T47D (cell line): Measurements from ENCODE around the gene CBX3.
A peak's percentile ranks its signal among the peaks of the same experiment; 100 is the strongest.

Source experiments
- DNase-seq, 2 experiments: peaks; one replicate each; pipeline versions ENCODE4 v3.0.0 to v3.0.0-alpha.2; 2011 to 2012; ENCODE audit warnings: low read depth in 1 of 2, low spot score in 1 of 2
- JUND ChIP-seq: IDR thresholded peaks from 2 replicates; pipeline ENCODE4 v1.6.1; 2012; ENCODE audit warnings: low read depth
- in situ Hi-C: cut with HindIII; loops from 2 replicates; pipeline ENCODE4 v1.10.0; 2016; ENCODE audit warnings: low sequenced_read_pairs, low pct_unique_long_range_greater_than_20kb

Gene CBX3

DNA sequence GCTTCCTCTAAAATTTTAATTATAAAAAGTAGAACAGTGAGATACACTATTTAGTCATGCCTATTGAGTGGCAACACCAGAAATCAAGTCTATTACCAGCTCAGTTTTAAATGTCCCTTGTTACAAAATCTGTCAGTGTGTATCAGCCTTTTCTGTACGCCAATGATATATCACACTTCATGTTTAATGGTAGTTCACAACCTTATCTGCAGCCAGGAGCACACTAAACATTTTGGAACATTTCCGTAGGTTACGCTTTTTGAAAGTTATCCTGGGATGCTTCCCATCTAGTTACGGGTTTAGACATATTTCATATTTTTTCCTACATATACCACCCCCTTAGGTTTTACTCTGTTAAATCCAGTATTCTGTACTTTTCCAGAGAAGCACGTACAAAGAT lies 6.4 kb upstream of the CBX3 start:
- in situ Hi-C loops = no loop called here
- TF ChIP-seq JUND = no peak; the same call in 1 of the 2 replicates
- DNase-seq = no peak

DNA sequence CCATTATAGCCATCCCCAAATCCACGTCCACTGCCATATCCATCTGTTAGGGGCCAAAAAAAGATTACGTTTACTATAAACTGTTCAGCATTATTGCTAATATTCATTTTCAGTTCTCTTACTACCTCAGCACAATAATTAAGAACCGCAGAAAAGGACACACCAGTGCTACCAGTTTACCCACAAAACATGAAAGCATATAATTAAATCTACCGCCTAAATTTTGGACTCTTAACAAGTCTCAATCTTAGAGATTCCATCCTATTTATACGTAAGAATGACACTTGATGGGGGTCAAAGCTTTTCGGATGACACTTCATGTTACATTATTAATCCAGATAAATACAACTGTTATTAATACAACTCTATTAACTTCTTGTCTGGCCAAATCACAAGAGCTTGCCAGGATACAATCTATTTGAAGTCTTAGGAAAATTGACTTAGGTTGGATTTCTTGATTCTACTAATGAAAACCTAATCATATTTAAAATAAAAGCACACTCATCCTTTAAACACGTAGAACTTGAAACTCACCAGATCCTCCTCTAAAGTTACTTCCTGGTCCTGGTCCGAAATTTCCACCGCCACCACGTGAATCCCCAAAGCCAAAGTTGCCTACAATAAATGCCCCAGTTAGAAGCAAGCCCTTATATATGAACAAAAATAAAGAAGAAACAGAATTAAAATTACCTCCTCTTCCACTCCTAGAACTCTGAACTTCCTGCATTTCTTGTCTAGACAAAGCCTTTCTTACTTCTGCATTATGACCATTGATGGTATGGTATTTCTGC lies 5.5 kb upstream of the CBX3 start:
- in situ Hi-C loops = no loop called here
- no peak for TF ChIP-seq JUND
- no peak for DNase-seq

DNA sequence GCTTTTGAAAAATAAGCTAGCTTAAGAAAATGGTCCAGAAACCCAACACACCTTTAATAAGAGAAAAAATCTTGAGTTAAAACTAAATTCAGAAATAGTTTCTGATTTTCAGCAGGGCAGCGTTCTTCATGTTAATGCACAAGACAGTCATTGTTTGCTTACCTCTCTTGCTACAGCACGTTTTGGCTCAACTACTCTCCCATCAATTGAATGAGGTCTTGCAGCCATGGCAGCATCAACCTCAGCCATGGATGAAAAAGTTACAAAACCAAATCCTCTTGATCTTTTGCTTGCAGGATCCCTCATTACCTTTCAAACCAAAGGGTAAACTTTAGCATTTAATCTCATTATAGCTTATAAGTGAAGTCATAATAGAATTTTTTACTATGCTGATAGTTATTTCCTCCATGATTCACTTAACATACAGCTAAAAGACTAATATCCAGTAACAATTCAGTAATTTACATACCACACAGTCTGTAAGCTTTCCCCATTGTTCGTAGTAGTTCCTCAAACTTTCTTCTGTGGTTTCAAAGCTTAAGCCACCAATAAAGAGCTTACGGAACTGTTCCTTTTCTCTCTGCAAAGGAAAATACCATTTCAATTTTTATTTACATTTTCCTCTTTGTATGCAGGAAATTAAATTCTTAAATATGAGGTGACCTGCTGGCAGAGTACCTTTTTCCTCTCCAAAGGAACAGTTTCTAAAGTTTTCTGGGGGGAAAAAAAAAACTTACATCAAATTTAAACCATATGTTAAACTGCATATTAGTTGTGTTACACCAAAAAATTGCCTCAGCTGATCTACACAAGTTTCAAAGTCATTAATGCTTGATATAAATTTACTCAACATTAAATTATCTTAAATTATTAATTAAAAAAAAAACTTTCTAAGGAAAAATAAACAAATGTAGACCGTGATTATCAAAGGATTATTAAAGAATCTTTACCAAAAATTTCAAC lies 4.1 kb upstream of the CBX3 start:
- in situ Hi-C loops = no loop called here
- no peak for TF ChIP-seq JUND
- DNase-seq = no peak

DNA sequence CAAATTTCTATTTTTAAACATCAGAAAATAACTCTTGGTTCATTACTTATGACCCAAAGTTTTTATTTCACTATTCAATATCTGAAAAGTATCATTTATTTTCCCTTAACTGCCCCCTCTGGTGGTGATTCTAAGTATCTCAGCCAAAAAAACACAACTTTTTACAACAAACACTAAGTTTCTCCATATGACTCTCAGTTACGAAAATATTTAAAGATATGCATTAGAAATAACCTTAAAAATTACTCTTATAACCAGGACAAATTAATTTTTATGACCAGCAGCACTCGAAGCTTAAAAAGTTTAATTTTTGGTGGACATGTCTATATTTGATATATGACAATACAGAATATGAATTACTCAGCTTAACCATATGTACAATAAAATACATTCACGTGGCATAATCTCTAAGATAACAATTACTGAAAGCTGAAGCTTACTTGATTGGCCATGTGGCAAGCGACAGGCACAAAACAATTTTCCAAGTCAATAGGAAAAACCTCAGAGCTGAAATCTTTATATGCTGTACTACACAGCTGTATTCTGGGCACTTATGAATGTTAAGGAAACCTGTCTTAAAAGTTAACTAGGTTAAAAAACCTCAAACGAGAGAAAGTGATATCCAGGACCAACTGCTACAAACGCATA lies 3.3 kb upstream of the CBX3 start:
- TF ChIP-seq JUND = no peak
- in situ Hi-C loops = no loop called here

DNA sequence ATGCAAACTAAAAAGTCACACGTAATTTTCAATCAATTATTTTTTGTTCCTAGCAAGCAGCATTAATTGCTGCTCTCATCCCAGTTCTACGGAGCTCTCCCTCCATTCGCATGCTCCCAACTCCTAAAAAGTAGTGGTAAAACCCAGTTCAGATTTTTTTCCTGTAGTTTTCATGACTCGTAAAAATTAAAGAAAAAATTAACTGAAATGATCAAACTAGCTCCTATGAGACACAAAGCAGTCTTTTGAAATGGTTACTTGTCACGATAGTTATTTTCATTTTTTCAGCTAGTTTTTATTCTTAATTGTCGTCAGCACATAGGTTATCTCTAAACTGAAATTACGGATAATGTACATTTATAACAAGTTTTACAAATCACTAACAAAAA lies 2.8 kb upstream of the CBX3 start:
- no peak for DNase-seq
- TF ChIP-seq JUND = no peak
- in situ Hi-C loops = no loop called here

More for the DNA sequence above, 3.3 kb upstream of the CBX3 start:
- peak in 1 of 2 experiments; percentile 58 for DNase-seq

DNA sequence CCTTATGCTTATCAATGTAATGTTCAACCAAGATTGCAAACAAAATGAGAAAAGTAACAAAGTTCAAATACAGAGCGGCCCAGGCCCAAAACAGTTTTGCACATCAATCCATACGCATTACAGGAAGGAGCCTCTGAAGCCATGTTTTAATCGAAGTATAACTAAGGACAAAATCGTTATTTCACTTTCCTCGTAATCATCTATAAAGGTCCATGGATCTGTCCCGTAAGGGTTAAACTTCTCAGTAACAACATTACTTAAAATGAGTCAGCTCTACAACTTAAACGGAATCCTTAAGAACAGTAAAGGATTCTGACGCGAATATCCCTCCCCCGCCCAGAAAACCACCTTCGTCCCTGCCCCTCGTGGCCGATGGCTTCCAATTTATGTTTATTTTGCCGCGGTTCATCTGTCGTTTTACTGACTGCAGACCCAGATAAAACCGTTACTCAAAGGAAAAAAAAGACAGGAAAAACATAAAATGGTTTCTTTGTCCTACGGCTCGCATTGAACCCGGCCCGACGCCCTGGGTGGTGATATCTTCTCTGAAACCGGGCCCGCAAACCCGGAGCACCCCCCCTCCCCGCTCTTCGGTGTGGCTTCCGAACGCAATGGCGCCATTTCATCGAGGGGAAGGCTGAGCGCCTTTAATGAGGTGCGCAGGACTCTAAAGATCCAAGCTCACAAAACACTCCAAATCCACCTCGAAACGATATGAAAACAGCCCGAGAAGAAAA lies 2.1 kb upstream of the CBX3 start:
- DNase-seq = peak in 1 of 2 experiments; percentile 78
- TF ChIP-seq JUND = no peak
- in situ Hi-C loops = no loop called here

DNA sequence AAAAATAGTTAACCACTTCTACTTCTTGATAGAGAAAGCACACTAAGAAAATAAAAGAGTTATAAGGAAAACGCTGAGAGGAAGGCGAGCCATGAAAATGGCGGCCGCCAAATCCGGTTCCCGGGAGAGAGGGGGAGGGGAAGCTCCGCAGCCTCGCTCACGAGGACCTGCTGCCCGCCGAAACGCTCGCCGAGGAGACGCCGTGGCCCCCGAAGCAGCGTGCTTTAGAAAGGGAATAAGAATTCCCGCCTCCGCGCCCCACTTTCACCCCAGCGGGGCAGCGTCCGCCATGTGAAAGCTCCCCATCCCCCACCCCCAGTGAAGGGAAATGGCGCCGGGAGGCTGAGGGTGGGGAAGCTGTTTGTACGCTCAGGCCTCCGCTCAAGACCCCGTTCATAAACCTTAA lies 1.5 kb upstream of the CBX3 start:
- no peak for TF ChIP-seq JUND
- in situ Hi-C loops = no loop called here
- DNase-seq = peak; percentile 36 to 72

DNA sequence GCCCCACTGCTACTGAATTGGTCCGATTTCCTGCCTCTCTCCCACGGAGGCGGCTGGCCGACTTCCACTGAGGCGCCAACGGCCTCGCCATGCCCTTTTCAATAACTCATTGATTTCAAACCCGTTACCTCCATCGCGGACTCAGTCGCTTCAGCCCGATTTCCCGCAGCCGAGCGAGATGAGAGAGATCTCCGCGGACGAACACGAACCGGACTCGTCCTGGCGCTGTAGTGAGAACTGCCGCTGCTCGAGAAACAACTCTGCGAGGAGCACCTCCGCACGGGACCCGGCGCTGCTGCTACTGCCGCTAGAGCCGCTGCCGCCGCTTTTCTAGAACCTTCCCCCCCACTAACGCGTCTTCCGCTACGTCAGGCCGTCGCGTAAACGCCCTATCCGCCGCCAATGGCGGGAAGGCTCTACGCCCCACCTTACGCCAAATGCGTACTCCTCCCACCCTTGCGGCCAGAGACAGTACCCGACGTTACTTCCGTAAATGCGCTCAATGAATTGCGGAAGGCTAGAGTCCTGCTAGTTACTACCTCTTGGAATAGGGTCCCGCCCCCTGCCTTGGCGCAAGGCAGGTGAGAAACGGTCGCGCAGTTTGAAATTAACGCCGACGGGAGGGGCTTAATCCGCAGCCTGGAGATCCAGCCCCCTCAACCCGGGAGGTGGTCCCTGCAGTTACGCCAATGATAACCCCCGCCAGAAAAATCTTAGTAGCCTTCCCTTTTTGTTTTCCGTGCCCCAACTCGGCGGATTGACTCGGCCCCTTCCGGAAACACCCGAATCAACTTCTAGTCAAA lies 900 bp upstream of the CBX3 start, which contains the start of gene HNRNPA2B1:
HNRNPA2B1 (minus strand) TSS at position 303 of the 803 bp plus-strand sequence; CDS start at position 134, 169 bp downstream.
- no peak for TF ChIP-seq JUND
- in situ Hi-C loops = no loop called here
- peak; percentile 78 to 98 for DNase-seq

DNA sequence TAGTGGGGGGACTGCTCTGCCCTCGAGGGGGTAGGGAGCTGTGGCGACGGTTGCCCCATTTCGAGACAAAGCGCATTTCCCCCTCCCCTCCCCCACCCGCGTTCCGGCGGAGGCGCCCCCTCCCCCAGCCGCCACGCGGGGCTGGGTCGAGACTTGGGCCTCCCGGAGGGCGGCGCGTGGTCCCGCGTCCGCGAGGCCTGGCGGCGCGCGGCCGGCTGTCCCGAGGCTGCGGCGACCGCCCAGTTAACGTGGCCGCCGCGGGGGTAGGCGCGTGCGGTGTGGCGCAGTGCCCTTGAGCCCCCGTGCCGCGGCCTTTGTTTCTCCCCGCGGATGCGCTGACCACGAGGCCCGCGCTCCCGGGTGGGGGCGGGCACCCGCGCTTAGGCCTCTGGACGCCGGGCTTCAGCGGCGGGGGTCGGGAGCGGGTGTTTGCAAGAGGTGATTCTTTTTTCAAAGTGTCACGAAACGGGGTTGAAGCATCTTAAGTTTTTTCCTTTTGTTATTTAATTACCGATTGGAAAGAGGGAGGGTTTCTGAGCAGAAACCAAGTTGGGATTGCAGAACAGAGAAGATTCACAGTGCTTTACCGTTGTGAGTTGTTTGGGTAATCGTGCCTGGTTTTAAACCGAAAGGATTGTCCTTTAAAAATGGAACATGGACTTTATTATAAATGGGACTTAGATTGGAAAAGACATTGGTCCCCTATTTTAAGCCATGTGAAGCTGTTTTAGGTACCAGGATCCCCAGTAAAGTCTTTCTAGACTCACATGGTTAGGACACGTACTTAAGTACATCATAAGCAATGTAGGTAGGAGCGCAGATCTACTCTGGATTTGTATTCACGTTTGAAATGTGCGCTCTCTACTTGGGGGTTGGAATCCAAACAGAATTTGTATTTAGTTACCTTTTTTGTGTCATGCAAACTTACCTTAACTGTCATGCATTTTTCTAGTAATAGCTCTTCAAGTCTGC lies 760 bp downstream of the CBX3 start:
- in situ Hi-C loops = no loop called here
- no peak for TF ChIP-seq JUND
- DNase-seq = peak in 1 of 2 experiments; percentile 61

DNA sequence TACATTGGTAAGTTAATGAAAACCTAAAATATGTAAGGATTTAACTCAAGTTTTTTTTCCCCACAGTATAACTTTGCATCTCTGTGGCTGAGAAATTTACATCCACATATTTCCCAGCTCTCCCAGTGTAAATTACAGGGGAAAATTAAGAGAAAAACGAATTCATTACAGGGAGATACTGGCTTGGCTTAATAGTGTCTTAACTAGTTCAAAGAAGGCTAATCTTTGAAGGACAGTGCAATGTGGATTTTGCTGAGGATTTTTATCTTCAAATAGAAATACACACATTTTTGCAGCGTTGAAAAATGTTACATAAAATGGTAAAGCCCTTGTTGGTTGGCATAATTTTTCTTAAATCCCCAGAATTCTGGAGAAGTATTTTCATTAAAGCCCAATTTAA lies 1.5 kb downstream of the CBX3 start:
- TF ChIP-seq JUND = no peak
- in situ Hi-C loops = no loop called here

DNA sequence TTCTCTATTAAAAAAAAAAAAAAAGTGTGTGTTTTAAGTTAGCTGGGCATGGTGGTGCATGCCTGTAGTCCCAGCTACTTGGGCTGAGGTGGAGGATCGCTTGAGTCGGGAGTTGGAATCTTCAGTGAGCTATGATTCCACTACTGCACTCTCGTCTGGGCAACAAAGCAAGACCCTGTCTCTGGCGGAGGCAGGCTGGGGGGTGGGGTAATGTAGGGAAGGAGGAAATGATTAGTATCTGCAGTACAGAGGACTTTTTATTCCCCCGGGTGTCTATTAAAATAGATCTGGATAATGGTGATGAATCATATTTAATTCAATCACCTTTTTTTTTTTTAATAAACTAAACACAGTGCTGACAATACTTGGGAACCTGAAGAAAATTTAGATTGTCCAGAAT lies 6.5 kb downstream of the CBX3 start:
- DNase-seq = no peak
- no peak for TF ChIP-seq JUND
- in situ Hi-C loops = no loop called here

More for the DNA sequence above, 1.5 kb downstream of the CBX3 start:
- no peak for DNase-seq
